ENCODE measurements around the gene MUC20.
"Not testable (repeated sequence)": the region's sequence is repeated elsewhere in the genome, so short reads cannot be mapped to it uniquely, and the experiment has no call there.

Gene MUC20

DNA sequence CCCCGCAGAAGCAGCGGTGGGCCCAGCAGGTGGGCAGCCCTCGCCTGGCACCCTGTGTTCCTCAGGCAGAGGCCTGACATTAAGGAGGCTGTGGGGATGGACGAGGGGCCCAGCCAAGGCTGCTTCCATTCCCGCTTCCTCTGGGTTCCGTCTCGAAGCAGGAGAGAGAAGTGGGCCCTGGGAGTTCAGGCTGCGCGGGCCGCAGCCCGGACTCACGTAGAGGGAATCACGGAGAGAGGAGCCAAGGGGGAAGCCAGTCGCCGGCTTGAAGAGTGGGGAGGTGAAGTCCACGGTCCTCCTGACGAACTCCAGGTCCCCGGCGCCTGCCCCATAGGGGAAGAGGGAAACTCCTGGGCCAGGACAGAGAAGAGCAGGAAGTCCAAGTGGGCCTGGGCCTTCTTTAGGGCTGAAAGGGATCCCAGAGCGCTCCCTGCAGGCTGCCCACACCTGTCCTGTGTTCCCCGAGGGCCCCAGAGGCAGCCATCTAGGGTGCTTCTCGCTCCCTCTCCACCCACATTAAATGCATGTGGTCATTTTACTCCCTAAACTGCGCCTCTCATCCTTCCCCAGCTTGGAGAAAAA, 53.3 kb downstream of the MUC20 start:
- no peak for DNase-seq

DNA sequence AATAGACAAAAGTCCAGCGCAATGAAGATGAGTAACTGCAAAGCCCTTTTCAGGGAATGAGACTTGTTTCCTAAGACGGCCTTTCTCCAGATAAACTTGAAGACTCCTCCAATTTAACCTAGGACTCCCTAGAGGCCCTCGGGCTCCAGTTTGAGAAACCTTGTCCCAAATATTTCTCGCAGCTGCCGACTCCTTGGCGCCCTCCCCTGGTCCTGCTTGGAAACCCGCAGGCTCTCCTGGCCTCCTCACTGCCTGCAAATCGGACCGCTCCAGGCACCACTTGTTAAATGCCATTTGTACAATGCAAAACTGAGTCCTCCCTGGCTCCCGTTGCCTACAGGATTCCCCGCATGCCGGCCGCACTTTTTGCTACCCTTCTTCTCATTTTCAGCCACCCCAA, 54.1 kb downstream of the MUC20 start:
- no peak for DNase-seq

DNA sequence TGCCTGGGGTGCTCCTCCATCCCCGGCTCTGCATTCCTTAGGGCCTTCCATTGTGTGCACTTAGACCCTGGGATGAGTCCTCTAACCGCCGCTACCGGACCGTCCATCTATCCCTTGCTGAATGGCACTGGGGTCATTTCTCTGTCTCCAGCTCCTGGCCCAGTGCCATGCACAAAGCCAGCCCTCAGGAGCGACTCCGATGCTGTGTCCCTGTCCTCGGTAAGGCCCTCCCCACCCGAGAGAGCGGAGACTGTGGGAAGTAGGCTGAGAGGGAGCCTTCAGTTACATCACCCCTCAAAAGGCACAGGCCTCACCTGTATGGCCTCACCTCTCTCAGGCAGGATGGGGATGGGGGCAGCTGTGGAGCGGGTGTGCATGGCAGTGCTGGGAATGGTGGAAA, 57.2 kb downstream of the MUC20 start:
- DNase-seq = no peak

DNA sequence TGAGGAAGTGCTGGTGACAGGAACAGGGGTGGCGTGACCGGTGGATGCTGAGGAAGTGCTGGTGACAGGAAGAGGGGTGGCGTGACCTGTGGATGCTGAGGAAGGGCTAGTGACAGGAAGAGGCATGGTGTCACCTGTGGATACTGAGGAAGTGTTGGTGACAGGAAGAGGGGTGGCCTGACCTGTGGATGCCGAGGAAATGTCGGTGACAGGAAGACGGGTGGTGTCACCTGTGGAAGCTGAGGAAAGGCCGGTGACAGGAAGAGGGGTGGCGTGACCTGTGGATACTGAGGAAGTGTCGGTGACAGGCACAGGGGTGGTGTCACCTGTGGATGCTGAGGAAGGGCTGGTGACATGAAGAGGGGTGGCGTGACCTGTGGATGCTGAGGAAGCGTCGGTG, 60.5 kb downstream of the MUC20 start:
- not testable (repeated sequence) for DNase-seq
